Placental pericyte (primary cell): ENCODE results near the gene FOXD3. TPM values are rescaled to one million over a fixed set of nuclear protein-coding genes. Genes with fewer than 3 reads are reported as not detected.

ENCODE experiments used
- small RNA-seq: library from RNA; depleted of rRNA; stranded (forward); fragments of <200 nt; gene quantifications from one replicate; pipeline ENCODE3, GENCODE V24; 2012; ENCODE audit warnings: low replicate concordance
- total RNA-seq: library from RNA; depleted of rRNA; stranded (reverse); fragments of >200 nt; gene quantifications from 2 replicates; pipeline ENCODE4 v1.2.3, GENCODE V29; 2012

Gene FOXD3
- not detected in 2 replicates for total RNA-seq

GRCh38 chr1:63322114-63322943, at the start of gene FOXD3:
Gene FOXD3 (plus strand): TSS chr1:63322567. CDS start chr1:63323059, 492 bp downstream.

GRCh38 chr1:63367215-63368103, 45.1 kb downstream of the FOXD3 start, which contains the start of gene ALG6:
Gene ALG6 (plus strand): TSS chr1:63367627. CDS start chr1:63370978, 3,351 bp downstream.

Small RNA genes lying within 50 kb of the gene (small RNA-seq; reads per million reads assigned to genes)
- not detected for gene MIR6068
- not detected for gene RF00019

Other genes with a start within 250 kb of the FOXD3 start
- gene ALG6, start 45.1 kb downstream of the FOXD3 start, total RNA-seq: 3.1 and 12.5 TPM in 2 replicates
- gene ITGB3BP, start 200.7 kb downstream of the FOXD3 start, total RNA-seq: 11.4 and 23.2 TPM in 2 replicates
- 2.8 and 5.2 TPM in 2 replicates for gene EFCAB7, start 201.0 kb downstream of the FOXD3 start, total RNA-seq